NCI-H146 treated with DMSO at 0.1 percent for 48 hours (cell line): ENCODE results near the gene ZNF530.

Source experiments
- DNase-seq: peaks from one replicate; lab custom pipeline; 2025; ENCODE audit not compliant: unreplicated experiment; lab: John Stamatoyannopoulos, UW

The ZNF530 gene

GRCh38 chr19:57599761-57600383, at the start of gene ZNF530:
Gene ZNF530 (plus strand): TSS chr19:57599885. CDS start chr19:57604346, 4,461 bp downstream.
- DNase-seq: peak; percentile 77

- no peak for DNase-seq
These were observed 47.3 kb upstream of the ZNF530 start for GRCh38 chr19:57552432-57552831.

GRCh38 chr19:57557659-57558058, 42.0 kb upstream of the ZNF530 start:
- no peak for DNase-seq

DNA sequence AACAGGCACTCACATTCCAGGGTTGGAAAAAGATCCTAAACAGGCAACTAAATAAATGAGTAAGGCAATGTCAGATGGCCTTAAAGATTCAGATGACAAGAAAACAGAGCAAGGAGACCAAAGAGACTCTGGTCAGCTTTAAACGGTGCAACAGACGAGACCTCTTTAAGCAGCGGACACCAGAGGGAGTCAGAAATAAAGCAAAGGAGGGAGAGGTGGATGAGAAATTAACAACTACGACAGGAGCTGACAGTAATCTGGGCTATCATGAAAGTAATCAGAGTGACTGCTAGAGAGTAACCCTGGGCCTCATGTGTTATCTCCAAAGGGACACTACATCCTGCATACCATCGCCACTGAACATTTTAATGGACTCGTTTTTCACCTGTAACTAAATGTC, 41.2 kb upstream of the ZNF530 start:
- DNase-seq: no peak

- DNase-seq: no peak
These were observed 40.7 kb upstream of the ZNF530 start for GRCh38 chr19:57559008-57559403.

- DNase-seq: peak; percentile 67
These were observed 40.2 kb upstream of the ZNF530 start, which contains the start of gene ZNF550 for GRCh38 chr19:57559404-57560025. Gene ZNF550 (minus strand): TSS chr19:57559863. CDS start chr19:57559682, 181 bp downstream.

DNA sequence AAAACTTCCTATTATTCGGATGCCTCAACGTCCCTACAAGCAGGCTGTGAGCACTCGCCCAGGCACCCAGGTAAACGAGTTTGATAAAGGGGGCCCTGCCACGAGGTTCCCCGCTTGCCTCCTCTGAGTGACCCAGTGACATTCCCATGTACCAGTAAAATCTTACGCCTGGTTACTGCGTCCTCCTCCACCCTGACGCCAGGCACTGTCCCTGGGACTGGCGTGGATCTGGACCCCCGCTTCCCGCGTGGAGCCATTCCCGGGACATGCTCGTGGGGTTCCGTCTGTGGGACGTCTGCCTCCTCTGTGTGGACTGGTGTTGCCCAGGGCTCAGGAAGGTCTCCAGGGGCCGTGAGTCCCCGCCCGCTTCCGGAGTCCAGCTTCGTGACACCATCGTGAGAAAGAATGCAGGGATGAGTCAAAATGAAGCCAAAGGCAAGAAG, 39.6 kb upstream of the ZNF530 start:
- no peak for DNase-seq

DNA sequence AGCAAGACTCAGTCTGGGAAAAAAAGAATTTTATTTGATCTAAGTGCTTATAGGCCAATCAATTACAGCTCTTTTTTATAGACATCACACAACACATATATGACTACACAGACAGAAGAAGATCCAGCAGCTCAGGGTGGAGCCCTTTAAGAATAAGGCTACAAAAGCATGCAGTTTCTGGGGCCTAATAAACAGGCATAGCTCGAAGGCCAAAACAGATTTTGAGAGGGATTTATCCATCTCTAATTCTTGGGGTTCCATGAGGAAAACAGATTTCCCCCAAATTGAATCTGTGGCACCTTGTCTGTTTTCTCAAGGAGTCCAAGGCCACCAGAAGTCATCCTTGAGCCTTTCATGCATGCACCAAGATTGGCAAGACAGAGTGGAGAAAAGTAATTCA, 36.1 kb upstream of the ZNF530 start:
- DNase-seq: no peak

- no peak for DNase-seq
These were observed 33.1 kb upstream of the ZNF530 start for GRCh38 chr19:57566396-57567265.

- DNase-seq: no peak
These were observed 29.0 kb upstream of the ZNF530 start for GRCh38 chr19:57570707-57571106.

- DNase-seq: no peak
These were observed 27.2 kb upstream of the ZNF530 start for GRCh38 chr19:57572415-57572947.

- no peak for DNase-seq
These were observed 23.0 kb upstream of the ZNF530 start for GRCh38 chr19:57576661-57577060.

- peak; percentile 95 for DNase-seq
These were observed 21.0 kb upstream of the ZNF530 start, which contains the start of gene ZNF416 for GRCh38 chr19:57578487-57579205. Gene ZNF416 (minus strand): TSS chr19:57578911. CDS start chr19:57578704, 207 bp downstream.

DNA sequence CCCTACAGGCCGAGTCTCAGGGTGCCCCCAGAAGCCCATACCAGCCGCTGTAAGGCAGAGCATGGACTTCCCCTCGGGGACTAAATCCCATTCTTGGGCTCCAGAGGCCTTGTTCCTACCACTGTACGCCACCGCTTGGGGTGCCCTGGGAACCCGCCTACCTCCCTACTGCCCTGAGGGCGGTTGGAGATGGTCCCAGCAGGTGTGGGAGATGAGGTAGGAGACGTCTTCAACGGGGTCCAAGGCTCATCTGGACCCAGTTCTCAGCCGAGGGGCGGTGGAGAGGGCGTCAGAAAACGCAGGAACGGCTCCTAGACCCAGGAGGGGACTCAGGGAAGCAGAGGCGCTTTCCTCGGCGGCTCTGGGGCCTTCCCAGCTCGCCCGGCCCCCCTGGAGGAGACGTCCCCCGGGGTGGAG, 16.6 kb upstream of the ZNF530 start:
- DNase-seq: no peak

DNA sequence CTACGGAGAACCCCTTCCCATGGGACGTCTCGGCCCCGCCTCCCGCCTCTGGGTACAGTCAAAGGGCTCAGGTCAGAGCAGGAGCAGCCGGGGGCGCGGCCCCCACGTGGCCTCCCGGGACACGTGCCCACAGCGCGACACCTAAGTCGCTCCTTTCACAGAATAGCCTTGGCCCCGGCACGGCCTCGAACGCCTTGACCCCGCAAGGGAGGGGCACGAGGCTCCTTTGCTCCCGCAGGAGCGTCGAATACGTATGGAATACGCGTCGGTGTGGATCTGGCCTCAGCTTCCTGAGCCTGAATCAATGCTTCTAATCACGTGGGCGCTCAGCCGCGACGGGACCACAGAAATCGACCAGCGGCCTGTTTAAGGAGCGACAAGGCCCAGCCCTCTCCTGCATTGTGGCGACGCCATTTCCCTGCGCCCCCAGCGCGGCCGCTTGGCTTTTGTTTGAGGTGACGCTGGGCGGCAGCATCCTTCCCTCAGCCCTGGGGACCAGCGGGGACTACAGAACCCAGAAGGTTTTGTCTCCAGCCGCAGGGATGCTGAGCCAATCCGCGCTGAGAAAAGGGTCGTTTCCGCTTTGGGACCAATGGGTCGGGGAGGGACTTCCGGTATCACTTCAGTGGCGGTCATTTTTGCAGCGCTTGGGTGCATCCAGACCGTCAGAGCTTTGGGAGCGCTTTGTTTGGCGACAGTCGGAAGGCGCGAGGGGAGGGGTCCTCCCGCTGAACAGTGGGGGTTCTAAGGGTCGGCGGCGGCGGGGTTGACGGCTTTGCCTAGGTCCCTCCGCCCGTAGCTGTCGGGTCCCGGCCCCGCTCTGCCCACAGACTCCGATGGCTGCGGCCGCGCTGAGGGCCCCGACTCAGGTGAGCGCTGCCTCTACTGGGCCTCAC, 15.9 kb upstream of the ZNF530 start, which contains the start of gene ZIK1:
Gene ZIK1 (plus strand): TSS at position 625 of the 896 bp plus-strand sequence. CDS start 212 bp downstream, at position 837.
- peak; percentile 93 for DNase-seq

DNA sequence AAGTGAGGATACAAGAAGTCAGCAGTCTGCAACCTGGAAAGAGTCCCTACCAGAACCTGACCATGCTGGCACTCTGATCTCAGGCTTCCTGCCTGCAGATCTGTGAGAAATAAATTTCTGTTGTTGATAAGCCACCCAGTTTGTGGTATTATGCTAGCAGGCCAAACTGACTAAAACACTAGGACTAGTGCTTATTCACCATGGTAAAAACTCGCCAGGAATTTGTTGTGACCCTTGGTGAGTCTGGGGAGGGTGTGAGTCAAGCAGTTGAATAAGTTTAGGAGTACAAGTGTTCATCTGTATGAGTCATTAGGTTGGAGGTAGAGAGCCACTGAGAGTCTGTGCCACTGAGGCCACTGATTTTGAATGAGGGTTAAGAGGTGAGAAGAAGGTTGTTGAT, 12.2 kb upstream of the ZNF530 start:
- no peak for DNase-seq

DNA sequence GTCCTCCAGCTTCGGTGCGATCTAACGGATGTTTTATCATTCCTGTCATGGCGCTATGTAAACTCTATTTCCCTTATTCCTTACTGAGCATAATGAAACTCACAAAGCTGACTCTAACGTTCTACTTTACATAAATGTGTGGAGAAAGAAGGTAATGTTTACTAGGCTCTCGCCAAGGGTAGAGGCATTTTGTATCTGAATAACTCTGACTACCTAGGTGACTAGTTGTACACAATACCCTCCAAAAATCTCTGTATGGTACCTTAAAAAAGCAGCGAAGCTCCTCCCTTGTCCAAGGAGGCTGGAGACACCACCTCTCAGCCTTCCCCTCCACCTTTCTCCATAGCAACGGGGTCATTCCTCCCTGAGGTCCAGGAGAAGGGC, 316 bp upstream of the ZNF530 start:
- no peak for DNase-seq

- DNase-seq: no peak
These were observed 7.2 kb downstream of the ZNF530 start for GRCh38 chr19:57606931-57607330.

GRCh38 chr19:57611113-57611512, 11.4 kb downstream of the ZNF530 start:
- DNase-seq: no peak
